ENCODE measurements around the gene PRPSAP2.

DNA sequence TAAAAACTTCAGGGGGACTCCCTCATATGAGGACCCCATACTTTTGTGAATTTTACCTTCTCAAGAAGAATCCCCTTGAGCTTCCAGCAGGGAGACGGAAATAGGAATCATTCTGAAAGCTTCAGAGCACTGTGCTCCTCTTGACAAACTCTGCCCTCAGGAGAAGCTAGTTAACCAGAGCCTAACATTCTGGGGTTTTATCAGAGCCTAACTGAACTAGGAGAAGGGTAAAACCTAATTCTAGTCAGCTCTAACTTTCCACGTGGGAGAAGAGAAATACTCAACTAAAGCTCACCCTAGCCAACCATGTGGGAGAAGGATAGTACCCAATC, 80.7 kb downstream of the PRPSAP2 start:
- TF ChIP-seq, protein P1, sequence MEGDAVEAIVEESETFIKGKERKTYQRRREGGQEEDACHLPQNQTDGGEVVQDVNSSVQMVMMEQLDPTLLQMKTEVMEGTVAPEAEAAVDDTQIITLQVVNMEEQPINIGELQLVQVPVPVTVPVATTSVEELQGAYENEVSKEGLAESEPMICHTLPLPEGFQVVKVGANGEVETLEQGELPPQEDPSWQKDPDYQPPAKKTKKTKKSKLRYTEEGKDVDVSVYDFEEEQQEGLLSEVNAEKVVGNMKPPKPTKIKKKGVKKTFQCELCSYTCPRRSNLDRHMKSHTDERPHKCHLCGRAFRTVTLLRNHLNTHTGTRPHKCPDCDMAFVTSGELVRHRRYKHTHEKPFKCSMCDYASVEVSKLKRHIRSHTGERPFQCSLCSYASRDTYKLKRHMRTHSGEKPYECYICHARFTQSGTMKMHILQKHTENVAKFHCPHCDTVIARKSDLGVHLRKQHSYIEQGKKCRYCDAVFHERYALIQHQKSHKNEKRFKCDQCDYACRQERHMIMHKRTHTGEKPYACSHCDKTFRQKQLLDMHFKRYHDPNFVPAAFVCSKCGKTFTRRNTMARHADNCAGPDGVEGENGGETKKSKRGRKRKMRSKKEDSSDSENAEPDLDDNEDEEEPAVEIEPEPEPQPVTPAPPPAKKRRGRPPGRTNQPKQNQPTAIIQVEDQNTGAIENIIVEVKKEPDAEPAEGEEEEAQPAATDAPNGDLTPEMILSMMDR (IDR thresholded peaks at IDR 0.05), result no peak
- no peak for TF ChIP-seq POLR2A (IDR thresholded peaks at IDR 0.05)
